Mucosa of stomach (tissue), 1 donor: Measurements from ENCODE around the gene NXPH3.

Source experiments
- H3K27me3 ChIP-seq: one replicate; pipeline ENCODE4 v1.7.0; 2013; ENCODE audit warnings: mild to moderate bottlenecking, low read length; ENCODE audit not compliant: control insufficient read depth, insufficient read depth
- H3K36me3 ChIP-seq: one replicate; pipeline ENCODE4 v1.7.0; 2013; ENCODE audit warnings: low read length; ENCODE audit not compliant: control insufficient read depth, insufficient read depth
- H3K4me1 ChIP-seq: one replicate; pipeline ENCODE4 v1.7.0; 2013; ENCODE audit warnings: mild to moderate bottlenecking, low read length; ENCODE audit not compliant: control insufficient read depth, insufficient read depth
- H3K4me3 ChIP-seq: one replicate; pipeline ENCODE4 v1.7.0; 2013; ENCODE audit warnings: low read length
- H3K9ac ChIP-seq: one replicate; pipeline ENCODE4 v1.7.0; 2013; ENCODE audit warnings: mild to moderate bottlenecking, low read length, moderate library complexity
- H3K9me3 ChIP-seq: one replicate; pipeline ENCODE4 v1.7.0; 2013; ENCODE audit warnings: mild to moderate bottlenecking, low read length, moderate library complexity; ENCODE audit not compliant: control insufficient read depth
- donor health status: Pancreatic carcinoma.

Gene NXPH3

DNA sequence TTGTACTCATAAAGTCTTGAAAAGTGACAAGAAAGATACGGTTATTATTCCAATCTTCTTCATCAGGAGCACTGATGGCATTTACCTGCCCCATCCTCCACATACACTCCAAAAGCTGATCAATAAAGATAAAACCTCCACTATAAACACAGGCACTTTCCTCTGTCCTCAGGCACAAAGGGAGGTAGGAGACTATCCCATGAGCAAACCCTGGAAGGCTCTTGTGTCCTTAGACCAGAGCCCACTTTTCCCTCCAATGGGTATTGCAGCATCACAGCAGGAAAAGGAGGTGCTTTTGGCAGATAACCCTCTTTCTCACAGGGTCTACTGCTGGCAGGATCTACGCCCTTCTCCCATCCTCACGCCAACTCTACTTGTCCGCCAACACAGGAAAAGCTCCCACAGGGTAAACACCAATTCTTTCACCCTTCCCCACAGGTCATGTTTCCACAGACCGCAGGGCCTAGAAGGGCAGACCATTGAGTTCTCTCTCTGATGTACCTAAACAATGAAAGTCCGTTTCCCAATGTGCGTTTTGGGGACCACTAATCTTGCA, 28.7 kb downstream of the NXPH3 start:
- Histone ChIP-seq H3K27me3 (no peaks in the 10 kb centered on the region), H3K4me1 (no peaks in the 10 kb centered on the region), H3K9me3 (no peaks in the 10 kb centered on the region), H3K4me3 (no peak overlapping the region), H3K9ac (no peak overlapping the region), H3K36me3 (no peaks in the 10 kb centered on the region)

DNA sequence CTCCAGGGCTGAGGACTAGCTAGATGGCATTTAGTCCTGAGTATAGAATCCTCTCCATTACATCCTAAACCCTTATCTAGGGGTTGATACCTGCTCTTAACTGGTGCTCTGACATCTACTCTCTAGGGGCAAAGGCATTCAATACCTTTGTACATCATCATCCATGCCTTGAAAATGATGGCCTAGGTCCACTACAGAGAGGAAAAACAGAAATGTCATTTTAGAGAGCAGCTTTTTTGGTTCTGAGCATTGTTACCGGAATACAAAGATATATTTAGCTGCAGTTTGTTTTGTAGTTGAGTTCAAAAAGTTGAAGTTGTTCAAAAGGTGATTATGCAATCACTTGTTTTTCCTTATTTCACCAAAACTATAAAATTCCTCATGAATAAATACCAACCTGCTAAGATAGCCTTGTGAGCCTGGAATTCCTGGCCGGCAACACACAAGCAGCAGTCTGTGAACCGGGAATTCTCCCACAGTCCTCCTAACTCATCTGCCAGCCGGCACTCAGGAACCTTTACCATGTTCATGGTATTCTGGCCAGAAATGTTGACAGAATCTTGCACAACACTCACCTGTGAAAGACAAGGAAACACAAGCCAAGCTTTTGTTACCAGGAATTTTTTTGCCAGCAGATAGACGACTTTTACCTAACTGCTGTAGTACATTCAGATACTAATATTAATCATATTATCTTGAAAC, 35.4 kb downstream of the NXPH3 start:
- no peaks in the 10 kb centered on the region for H3K4me1 ChIP-seq
- no peaks in the 10 kb centered on the region for H3K27me3 ChIP-seq
- no peaks in the 10 kb centered on the region for H3K9me3 ChIP-seq
- no peak overlapping the region for H3K4me3 ChIP-seq
- no peaks in the 10 kb centered on the region for H3K36me3 ChIP-seq
- H3K9ac ChIP-seq, result no peak overlapping the region

DNA sequence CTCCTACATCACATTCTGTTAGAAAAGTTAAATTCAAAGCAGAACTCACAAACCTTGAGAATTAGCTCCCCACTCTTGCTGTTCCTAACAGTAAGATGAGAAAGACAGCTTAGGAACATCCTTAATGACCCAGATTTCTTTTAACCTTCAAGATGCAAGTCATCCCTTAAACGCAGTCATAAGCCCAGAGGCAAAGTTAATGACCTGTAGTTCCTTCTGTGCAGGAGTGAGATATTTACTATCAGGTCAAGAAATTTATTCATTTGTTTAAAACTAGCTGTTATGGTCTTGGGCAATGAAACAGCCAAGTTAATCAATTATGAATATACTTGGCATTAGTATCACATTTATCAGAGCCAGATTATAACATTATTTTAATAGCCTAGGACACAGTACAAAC, 37.1 kb downstream of the NXPH3 start:
- Histone ChIP-seq H3K4me1 (no peaks in the 10 kb centered on the region), H3K36me3 (no peaks in the 10 kb centered on the region), H3K4me3 (no peak overlapping the region), H3K9me3 (no peaks in the 10 kb centered on the region), H3K9ac (no peak overlapping the region), H3K27me3 (no peaks in the 10 kb centered on the region)

DNA sequence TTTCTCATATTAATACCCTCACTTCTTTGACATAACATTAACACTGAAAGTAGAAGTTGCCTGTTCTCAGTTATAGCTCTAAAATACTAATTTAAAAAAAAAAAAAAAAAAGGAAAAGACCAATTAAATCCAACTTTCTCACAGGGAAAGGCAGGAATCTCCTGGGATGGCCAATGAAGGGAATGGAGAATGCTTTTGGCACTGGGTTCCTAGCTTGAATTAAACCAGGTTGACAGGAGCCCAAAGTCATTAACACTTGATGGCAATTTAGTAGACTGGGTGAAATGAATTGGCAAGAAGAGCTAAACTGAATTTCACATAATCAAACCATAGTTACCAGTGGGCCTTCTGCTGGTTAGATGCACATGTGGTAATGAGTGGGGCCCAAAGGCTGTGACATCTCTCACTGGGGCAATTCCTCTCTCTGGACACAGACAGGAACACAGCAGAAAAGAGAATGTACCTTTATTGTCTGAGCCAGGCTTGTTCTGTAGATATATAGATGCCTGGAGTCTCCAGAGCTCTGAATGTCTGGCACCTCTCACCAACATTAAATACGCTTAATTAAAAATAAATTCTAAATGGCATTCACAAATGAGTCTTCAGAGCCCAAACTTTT, 37.6 kb downstream of the NXPH3 start:
- Histone ChIP-seq H3K9me3 (no peaks in the 10 kb centered on the region), H3K4me3 (no peak overlapping the region), H3K36me3 (no peaks in the 10 kb centered on the region), H3K27me3 (no peaks in the 10 kb centered on the region), H3K4me1 (no peaks in the 10 kb centered on the region), H3K9ac (no peak overlapping the region)

DNA sequence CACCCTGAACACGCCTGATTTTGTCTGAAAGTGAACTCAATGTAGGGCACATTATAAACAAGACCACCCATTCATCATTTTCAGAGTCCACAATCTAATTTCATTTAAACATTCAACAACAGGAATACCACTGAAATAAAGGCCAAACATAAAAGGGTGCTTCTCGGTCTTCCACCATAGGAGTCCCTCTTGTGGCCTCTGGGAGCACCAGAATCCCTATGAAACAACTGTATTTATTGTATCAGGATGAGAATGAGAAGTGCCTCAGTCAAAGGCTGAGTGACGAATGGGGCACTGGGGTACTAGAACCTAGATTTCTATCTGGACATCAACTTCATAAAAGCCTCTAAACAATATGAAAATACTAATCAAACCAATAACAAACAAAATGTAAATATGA, 40.4 kb downstream of the NXPH3 start:
- Histone ChIP-seq H3K4me1 (no peaks in the 10 kb centered on the region), H3K36me3 (no peaks in the 10 kb centered on the region), H3K4me3 (no peak overlapping the region)

DNA sequence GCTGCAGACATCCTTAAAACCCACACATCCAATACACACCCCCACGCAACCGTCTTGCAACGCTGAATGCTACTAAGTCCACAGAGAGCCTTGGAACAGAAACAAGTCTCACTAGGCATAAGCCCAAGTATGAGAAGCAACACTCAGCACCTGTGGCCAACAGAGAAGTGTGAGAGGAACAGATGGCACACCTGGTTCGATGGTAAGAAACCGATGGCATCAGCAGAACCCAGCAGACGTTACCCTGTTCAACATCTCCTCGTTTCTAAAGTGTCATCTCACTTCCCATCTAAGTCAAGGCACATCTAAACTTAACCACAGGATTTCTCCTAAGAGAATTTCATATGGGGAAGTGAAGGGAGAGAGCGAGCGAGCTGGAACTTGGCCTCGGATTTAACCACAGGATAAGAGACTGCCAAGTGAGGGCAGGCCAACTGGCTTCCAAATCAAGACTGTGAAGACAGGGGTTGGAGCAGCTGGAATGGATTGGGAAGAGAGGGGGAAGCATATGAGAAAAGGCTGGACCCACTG, 41.0 kb downstream of the NXPH3 start:
- no peak overlapping the region for H3K4me3 ChIP-seq
- H3K9ac ChIP-seq, result no peak overlapping the region
- H3K27me3 ChIP-seq, result no peaks in the 10 kb centered on the region
- H3K4me1 ChIP-seq, result no peaks in the 10 kb centered on the region
- no peaks in the 10 kb centered on the region for H3K9me3 ChIP-seq
- no peaks in the 10 kb centered on the region for H3K36me3 ChIP-seq

More for the DNA sequence above, 40.4 kb downstream of the NXPH3 start:
- Histone ChIP-seq H3K9ac (no peak overlapping the region), H3K9me3 (no peaks in the 10 kb centered on the region), H3K27me3 (no peaks in the 10 kb centered on the region)

DNA sequence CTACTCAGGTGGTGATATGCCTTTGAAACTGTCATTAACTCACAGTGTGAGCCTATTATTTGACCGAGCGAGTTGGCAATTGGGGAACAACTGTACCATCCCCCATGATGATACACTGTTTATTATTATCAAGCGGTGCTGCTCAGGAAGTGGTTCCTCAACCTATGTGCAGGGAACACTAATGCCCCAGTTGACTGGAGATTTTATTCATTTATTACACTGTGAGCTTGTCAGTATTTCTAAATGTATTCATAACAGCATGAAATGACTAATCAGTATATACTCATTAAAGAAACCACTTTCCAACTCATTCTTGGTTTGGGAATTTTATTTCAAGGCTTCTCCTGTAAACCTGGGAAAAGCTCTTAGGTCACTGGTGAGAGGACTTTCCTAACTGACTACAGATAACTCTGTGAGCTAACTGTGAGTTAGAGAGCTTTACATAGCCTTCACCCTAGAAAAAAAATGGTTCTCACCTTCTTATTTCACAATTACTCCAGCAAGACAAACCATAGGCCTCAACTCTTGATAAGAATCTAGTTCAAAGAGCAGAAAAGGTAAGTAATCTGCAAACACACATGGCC, 42.4 kb downstream of the NXPH3 start:
- no peak overlapping the region for H3K4me3 ChIP-seq
- no peaks in the 10 kb centered on the region for H3K27me3 ChIP-seq
- H3K36me3 ChIP-seq, result no peaks in the 10 kb centered on the region
- no peaks in the 10 kb centered on the region for H3K9me3 ChIP-seq
- no peak overlapping the region for H3K9ac ChIP-seq
- H3K4me1 ChIP-seq, result no peaks in the 10 kb centered on the region

DNA sequence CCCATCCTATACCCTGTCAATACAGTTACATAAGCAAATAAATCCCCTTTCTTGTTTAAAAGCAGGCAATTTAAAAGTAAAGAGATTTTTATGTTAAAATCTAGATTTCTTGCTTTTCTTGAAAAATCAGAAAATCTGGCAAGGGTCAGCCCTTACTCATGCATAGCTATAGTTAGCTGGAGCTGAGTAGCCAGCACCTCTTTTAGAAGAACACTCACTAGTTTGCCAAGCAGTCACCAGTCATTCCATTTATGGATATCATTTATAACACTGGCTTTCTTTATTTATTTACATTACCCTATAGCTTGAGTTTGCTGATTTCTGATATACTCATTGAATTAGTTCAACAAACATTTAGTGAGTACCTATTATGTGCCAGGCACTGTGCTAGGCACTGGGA, 45.7 kb downstream of the NXPH3 start:
- Histone ChIP-seq H3K36me3 (no peaks in the 10 kb centered on the region), H3K9me3 (no peaks in the 10 kb centered on the region), H3K9ac (no peak overlapping the region), H3K4me1 (no peaks in the 10 kb centered on the region), H3K4me3 (no peak overlapping the region), H3K27me3 (no peaks in the 10 kb centered on the region)

DNA sequence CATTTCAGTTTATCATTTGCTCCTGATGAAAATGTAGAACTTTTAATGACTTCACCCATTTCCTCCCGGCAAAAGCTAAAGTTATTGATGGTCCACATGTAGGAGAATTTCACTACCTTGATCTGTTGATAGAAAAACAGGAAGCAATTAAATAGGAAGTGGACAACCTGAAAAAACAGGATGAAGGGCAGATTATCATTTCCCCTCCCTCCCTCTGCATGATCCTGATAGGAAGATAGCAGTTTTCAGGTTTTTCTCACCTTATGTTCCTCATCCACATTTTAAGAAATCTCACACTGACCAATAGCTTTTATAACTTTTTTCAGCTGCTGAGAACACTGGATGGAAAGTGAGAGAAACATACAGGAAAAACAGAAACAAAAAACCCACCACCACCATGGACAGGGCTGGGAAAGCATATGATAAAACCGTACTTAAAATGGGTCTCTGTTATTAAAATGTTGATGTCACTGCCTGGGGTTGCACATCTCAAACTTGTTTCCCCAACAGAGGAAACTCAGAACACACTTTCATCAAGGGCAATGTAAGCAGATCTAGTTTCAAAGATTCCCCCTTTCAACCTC, 46.4 kb downstream of the NXPH3 start:
- Histone ChIP-seq H3K9me3 (no peaks in the 10 kb centered on the region), H3K27me3 (no peaks in the 10 kb centered on the region), H3K36me3 (no peaks in the 10 kb centered on the region), H3K9ac (no peak overlapping the region), H3K4me3 (no peak overlapping the region), H3K4me1 (no peaks in the 10 kb centered on the region)

DNA sequence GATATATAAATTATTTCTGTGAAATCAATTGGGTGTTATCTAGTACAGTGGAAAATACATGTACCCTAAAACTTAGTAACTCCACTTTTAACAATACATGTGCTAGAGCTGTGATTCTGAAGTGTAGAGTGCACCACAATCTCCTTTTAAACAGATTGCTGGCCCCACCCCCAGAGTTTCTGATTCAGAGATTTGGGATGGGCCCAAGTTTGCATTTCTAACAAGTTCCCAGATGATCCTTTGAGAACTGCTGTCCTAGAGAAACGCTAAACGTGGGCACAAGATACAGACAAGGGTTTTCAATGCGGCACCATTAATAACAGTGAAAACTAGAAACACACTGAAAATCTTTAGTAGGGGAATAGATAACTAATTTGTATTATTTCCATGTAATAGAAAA, 49.2 kb downstream of the NXPH3 start:
- no peaks in the 10 kb centered on the region for H3K27me3 ChIP-seq
- H3K4me1 ChIP-seq, result no peaks in the 10 kb centered on the region
- H3K4me3 ChIP-seq, result no peak overlapping the region
- H3K36me3 ChIP-seq, result no peaks in the 10 kb centered on the region
- H3K9ac ChIP-seq, result no peak overlapping the region
- H3K9me3 ChIP-seq, result no peaks in the 10 kb centered on the region

DNA sequence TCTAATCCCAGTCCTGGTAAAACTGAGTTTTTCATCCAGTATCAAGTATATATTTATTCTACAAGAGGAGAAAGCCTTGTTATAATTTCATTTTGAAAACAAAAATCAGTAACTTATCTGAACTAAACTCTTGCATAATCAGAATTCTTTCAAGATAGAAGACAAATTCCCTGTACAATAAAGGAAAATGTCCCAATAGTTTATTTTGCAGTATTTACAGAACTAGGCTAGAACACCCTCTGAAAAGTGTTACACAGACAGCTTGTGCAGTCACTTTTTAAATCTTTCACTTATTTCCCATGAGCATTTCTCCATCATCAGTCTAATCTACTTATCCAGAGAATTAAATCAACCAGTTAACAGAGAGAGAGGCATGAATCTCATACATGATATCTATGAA, 53.8 kb downstream of the NXPH3 start:
- no peaks in the 10 kb centered on the region for H3K27me3 ChIP-seq
- no peaks in the 10 kb centered on the region for H3K9me3 ChIP-seq
- H3K4me1 ChIP-seq, result no peaks in the 10 kb centered on the region
- no peaks in the 10 kb centered on the region for H3K36me3 ChIP-seq
- H3K9ac ChIP-seq, result no peak overlapping the region
- H3K4me3 ChIP-seq, result no peak overlapping the region
